Stimulated activated naive CD4-positive, alpha-beta T cell treated with Interleukin-2 at 50 U/mL for 16 hours (primary cell): ENCODE results near the gene BAG5.
A peak's percentile ranks its signal among the peaks of the same experiment; 100 is the strongest.
"Not testable (repeated sequence)": the region's sequence is repeated elsewhere in the genome, so short reads cannot be mapped to it uniquely, and the experiment has no call there.

Source experiments
- DNase-seq: peaks from one replicate; lab custom pipeline; 2025; lab: John Stamatoyannopoulos, UW

The BAG5 gene, protein sequence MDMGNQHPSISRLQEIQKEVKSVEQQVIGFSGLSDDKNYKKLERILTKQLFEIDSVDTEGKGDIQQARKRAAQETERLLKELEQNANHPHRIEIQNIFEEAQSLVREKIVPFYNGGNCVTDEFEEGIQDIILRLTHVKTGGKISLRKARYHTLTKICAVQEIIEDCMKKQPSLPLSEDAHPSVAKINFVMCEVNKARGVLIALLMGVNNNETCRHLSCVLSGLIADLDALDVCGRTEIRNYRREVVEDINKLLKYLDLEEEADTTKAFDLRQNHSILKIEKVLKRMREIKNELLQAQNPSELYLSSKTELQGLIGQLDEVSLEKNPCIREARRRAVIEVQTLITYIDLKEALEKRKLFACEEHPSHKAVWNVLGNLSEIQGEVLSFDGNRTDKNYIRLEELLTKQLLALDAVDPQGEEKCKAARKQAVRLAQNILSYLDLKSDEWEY

DNA sequence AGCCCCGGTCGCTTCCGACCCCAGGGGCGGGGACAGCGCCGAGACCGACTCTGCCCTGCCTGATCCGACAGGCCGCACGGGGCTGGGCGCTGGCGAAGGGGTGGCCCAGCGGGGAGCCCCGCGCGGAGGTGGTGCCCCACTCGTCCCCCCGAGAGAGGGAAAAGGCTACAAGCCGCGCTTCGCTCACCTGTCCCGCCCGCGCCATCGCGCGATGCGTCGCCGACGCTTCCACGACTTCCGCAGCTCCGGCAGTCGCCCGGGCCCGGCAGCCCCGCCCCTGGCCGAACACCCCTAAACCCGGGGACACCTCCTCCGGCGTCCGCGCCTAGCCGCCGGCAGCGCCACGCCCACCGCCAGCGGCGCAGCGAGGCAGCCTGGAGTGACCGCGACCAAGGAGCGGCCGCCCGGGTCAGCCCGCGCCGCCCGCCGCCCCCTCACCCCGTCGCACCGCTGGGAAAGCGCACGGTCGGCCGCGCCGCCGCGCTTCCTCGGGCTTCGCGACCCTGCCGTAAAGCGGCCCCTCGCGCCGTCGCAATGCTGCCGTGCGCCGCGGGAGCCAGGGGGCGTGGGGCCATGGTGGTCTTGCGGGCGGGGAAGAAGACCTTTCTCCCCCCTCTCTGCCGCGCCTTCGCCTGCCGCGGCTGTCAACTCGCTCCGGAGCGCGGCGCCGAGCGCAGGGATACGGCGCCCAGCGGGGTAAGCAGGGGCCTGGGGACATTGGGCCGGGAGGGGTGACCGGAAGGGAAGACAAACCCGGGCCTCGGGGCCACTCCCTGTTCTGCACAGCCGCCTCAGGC is at the start of gene BAG5, which contains the start of gene COA8:
Gene BAG5 (minus strand): TSS at position 229 of the 797 bp plus-strand sequence. CDS start 1,493 bp downstream, outside the sequence.
Gene COA8 (plus strand): TSS at position 532 of the 797 bp plus-strand sequence. CDS start 42 bp downstream, at position 574.
- DNase-seq, result peak; percentile 84

DNA sequence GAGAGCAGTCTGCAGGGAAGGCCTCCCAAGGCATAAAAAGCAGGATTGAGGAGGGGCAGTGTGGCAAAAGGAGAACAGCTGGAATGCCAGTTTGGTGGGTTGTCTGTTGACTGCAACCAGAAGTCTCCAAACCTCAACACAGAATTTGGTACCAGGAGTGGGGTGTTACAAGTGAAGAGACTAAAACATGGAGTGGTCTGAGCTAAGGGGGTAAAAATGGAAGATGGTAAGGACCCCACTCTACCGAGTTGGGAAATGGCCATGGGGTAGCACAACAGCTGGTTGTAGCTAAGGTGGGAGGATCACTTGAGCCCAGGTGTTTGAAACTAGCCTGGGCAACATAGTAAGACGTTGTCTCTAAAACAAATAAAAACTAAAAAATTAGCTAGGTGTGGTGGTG is 48.8 kb upstream of the BAG5 start:
- DNase-seq, result no peak

DNA sequence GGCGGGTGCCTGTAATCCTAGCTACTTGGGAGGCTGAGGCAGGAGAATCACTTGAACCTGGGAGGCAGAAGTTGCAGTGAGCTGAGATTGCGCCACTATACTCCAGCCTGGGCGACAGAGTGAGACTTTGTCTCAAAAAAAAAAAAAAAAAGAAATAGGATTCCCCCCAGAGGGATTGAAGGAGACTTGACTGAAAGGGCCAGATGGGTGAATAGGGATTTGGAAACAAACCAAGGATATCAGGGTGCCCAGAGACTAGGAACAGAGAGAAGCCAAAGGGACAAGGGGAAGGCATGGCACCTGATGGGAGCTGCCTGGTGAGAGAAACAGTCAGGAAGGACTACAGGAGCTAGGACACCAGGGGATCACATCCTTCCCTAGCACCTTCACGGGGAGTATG is 46.6 kb upstream of the BAG5 start:
- not testable (repeated sequence) for DNase-seq

DNA sequence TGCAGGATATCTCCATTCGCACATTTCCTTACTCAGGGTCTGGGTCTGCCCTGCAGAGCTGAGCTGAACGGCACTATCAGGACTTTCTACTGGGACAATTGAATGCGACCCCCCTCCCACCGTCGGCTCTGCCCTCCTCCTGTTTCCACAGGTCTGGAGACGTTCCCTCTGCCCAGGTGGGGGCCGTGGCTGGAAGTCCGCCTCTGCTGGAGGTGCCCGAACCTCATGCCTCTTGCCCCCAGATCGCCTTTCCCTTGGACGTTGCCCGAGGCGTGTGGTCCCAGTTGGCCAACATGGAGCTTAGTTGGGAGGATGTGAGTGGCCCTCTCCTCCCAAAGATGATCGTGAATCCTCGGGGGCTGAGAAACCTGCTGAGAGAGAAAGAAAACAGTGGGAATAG is 45.4 kb upstream of the BAG5 start:
- no peak for DNase-seq

DNA sequence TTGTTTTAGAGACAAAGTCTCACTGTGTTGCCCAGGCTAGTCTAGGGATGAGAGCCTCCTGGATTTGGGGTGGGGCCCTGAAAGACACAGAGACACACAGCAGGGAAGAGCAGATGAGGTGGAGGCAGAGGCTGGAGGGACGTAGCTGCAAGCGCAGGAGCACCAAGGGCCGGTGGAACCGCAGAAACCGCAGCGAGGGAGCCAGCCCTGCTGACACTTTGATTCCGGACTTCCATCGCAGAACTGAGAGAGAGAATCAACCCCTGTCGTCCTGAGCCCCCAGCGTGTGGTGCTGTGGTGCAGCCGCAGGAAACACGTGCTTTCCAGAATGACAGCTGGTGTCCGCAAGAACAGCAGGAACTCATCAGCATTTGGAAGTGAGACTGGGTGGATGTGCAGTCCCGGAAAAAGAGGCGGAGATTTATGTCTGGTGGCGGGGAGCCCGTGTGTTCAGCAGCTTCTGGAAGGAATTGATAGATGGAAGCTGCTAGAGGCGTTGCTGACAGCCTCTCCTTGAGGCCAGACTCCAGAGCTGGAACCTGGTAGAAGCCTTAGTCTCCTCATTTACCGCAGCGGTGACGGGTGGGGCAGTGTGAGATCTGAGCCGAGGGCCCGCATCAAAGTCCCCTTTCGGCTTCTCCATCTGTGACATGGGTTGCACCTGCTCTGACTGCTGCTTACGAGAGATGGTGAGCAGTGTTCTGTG is 44.7 kb upstream of the BAG5 start:
- DNase-seq, result peak; percentile 26

DNA sequence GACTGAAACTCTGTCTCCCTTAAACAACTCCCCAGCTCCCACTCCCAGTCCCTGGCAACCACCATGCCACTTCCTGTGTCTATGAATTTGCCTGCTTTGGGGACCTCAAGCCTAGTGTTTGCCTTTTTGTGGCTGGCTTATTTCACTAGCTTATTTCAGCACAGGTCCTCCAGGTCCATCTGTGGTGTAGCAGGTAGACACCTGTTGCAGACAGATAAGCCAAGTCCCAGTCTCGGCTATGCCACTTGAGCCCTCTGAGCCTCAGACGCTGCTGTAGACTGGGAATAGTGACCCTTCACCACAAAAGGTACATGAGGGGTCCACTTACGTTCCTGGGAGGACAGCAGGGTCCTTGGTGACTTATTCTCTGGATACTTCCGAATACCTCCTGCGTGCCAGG is 42.2 kb upstream of the BAG5 start:
- no peak for DNase-seq

DNA sequence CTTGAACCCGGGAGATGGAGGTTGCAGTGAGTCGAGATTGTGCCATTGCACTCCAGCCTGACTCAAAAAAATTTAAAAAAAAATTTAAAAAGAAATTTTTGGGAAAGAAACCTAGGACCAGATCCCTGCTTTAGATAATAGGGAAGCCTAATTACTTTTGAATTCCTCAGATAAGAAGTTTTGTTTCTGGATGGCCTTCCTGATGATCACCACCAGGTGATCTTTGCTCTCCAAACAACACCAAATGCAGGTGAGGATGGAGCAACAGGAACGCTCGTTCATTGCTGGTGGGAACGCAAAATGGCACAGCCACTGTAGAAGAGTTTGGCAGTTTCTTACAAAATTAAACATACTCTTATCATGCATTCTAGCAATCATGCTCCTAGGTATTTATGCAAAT is 38.0 kb upstream of the BAG5 start:
- no peak for DNase-seq

DNA sequence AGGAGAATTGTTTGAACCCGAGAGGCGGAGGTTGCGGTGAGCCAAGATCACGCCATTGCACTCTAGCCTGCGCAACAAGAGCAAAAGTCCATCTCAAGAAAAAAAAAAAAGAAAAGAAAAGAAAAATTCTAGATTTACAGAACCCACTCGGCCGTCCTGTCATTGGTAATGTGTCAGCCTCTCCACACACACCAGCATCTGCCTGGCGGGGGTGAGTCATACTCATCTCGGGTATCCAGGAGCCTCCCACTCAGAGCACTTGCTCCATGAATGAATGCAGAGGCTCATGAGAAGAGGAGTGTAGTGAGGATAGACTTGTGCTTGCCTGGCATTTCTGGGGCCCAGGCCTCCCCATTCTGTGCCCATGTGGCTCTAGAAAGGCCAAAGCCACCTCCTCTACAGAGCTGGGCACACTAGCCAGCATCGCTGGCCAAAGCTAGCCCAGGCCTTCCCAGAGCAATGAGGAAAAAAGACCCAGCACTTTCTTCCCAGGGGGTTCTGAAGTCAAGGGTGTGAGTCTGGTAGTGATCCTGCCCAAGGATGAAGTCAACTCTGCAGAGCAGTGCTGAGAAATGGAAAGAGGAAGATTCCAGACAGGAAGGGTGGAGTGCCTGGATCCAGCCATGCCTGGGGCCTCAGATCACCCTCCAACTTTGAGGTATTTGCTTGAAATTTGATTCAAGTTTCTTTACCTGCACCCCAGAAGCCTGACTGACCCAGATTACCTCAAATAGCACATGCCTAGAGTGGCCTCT is 35.3 kb upstream of the BAG5 start:
- no peak for DNase-seq

DNA sequence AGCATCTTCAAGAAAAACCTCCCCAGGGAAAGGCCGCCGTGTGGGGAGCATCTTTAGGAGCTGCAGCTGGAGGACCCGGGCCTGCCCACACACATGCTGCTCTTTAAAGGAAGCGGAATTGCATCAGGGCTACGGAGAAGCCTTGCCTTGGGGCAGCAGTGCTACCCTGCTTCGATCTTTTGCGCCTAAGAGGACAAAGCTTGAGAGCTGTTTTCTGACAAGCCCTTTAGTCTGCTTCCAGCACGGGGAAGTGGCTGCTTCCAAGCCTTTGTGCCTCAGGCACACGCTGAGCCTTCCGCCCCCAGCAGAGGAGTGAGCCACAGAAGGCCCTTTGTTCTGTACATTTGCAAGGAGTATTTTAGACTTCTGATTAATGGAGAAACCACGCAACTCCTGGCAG is 31.8 kb upstream of the BAG5 start:
- no peak for DNase-seq

DNA sequence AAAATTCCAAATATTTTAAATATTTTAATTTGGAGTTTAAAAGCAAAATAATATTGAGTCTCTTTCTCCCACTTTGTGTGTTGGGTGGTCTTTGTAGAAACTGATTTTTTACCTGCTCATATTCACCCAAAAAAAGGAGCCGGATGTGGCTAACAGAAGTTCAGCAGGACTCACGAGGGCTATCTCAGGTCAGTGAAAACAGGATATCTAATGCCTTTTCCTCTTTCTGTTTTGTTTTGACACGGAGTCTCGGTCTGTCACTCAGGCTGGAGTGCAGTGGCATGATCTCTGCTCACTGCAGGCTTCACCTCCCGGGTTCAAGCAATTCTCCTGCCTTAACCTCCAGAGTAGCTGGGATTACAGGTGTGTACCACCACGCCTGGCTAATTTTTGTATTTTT is 31.1 kb upstream of the BAG5 start:
- DNase-seq, result no peak

DNA sequence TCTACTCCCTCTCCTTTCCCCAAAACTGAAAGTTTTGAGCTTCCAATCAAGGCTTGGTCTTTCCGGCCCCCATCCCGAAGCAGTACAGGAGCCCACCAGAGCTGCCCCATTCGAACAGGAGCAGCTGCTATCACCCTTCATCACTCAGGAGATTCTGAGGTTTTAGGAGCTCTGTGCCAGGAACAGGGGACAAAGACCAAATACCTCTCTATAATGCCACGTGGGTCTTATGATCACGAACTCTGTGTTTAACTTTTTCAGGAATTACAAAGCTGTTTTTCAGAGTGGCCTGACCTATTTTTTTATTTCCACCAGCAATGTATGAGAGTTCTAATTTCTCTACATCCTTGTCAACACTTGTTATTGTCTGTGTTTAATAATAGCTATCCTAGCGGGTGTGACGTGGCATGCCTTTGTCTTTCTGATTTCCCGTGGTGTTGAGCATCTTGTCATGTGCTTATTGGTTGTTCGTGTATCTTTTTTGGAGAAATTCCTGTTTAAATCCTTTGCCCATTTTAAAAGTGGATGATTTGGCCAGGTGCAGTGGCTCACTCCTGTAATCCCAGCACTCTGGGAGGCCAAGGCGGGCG is 22.0 kb upstream of the BAG5 start:
- DNase-seq, result no peak

DNA sequence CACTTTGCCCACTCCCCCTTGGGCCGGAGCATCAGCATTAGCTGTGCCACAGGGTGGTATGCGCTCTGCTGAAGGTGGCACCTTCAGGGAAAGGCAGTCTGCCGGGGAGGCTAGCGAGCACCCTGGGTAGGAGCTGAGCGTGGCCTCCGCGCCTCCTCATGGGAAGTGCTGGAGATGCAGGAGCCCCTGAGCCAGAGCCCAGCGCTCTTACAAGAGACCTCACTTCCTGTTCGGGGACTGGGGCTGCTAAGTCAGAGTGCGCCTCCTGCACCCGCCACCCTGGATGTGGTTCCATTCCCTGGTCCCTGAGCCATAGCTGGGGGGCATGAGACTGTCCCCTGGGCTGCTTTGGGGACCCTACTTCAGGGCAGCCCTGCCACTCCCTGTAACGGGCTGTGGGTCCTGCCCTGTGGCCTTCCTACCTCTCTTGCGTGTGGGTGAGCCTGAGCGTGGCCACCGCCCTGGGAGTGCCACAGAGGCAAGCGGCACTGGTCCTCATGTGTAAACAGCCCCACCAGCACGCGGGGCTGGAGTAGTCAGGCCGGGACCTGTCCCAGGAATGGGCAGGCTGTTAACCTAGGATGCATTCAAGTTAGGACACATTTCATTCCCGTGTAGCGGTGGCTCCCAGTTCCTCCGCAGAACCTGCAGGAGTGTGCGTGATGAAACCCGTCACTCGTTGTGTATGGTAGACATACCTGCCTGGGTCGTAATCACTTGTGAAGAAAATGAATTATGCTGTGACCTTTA is 19.7 kb upstream of the BAG5 start:
- DNase-seq, result no peak

DNA sequence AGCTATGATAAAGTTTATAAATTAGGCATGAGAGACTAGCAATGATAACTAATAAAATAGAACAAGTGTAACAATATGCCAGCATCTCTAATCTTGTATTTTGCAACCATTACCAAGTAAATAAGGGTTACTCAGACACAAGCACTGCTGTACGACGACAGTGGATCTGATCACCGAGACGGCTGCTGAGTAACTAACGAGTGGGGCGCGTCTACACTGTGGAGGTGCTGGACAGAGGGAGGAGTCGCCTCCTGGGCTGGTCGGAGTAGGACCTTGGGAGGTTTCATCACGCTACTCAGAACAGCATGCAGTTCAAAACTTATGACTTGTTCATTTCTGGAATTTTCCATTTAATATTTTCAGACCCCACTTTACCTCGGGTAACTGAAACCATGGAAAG is 18.7 kb upstream of the BAG5 start:
- no peak for DNase-seq

DNA sequence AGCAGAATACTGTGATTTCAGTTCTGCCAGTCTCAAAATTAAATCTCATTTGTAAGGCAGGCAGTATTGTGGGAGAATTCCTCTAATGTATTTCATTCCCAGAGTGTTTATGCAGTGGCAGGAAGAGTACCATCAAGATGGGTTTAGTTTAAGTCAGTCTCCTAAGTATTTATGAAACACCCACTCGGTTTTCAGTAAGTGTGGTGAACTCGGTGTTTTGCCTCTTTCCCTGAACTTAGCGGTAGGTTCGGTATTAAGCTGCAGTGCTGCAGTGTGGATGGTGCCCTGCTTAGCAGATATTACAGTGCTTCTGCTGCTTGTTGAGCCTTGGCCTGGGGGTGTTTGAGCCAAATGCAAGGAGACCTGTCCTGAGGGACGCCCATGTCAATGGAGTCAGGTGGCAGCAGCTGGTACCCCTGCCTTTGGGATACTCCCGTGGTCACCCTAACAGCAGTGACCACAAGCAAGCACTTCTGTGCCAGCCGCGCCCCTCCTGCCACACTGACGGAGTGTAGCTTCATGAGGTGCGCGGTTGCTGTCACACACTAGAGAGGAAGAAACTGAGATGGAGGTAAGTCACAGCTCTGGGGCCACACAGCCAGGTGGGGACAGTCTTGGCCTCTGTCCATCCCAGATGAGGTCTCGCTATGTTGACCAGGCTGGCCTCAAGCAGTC is 16.1 kb upstream of the BAG5 start:
- DNase-seq, result no peak

DNA sequence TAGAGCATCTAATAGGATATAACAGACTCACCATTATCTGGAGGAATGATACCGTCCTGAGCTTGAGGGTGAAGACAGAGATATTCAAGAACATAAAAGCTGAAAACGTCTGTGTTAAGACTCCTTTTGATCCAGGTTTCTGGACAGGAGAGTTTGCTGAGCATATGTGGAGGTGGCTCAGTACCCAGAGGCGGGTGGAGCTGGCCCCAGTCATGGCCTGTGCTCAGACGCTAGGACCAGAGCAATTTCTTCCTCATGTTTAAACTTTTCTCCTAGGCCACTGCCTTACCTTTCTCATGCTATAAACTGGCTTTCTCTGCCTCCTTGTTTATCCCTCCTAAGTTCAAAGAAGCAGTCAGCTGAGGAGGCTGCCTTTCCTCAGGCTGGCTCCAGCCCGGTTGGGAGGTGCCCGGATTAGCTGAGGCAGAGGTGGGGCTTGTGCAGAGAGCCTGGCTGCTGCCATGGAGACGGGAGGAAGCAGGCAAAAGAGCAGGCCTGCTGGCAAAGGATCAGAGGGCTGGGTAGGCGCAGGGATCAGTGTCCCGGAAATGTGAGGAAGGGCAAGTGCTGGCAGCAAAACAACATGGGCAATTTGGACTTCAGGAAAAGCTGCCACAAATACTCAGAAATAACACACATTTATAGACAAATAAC is 14.0 kb upstream of the BAG5 start:
- no peak for DNase-seq

DNA sequence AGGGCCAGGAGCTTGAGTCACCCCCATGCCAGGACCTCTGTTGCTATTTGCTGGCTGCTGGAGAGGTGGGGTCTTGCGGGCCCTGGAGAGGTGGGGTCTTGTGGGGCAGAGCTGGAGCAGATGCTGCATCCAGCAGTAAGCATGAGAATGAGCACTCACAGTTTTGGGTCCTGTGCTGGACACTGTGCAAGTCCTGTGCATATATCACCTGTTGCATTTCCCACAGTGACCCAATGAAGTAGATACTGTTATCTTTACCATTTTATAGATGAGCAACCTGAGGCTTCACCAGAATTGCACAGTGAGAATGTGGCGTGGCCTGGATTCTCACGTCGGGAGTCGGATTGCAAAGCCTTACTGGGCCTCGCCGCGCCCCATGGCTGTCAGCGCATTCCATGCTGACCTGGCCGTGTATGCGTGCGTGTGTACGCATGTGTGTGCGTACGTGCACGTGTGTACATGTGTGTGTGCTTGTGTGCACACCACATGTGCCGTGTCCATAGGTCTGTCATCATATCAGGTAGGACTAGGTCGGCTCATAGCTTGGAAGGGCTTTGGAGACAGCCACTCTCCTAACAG is 12.3 kb upstream of the BAG5 start:
- no peak for DNase-seq

DNA sequence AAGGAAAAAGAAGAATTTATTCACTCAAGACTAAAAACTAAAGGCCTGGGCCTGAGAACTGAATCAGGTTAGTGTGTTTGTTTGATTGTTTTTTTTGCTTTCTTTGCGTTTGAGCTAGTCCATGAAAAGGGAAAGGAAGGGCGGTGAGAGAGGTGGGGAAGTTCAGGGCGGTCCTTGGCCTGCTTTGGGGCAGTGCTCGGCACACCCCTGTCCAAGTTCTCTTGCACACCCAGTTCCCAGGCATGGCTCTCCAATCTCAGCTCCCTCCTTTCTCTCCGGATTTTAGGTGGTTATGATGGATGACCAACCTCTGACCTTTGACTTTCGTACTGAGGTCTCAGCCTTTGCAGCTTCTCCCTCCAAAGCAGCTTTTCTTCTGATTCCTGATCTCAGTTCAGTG is 11.6 kb upstream of the BAG5 start:
- DNase-seq, result no peak

DNA sequence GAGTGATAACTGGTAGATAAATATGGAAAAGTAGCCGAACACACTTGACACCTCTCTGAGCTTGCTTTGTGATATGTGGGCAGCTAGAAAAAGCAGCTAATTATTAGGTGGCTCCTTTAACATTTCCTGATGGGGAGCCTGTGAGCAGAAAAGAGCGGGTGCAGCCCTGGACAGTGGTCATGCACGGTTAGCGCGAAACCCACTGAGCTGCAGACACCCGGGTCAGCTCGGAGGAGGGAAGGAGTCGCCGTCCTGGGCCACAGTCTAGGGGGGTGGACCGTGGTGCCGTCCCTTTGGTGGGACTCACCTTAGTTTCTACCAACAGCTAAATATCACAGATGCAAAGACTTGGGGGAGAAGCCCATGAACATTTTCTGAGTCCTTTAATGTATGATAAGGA is 7.0 kb upstream of the BAG5 start:
- no peak for DNase-seq

DNA sequence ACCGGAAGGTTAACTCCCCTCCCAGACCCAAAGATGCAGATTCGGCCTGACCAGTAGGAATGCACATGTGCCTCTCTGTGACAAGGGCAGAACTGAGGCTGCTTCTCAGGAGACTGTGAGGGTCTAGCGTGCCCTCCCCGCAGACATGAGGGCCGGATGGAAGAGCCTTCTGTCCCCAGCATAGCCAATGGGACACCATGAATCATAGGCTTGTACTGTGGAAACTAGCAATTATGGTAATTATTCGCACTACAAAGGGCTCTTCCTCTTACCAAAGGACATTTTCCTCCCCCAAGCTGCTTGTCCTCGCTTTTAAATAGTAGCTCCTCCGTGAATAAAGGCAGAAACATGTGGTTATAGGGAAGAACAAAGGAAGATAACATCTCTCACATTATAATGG is 6.5 kb upstream of the BAG5 start:
- DNase-seq, result no peak
